ENCODE data around the gene C17orf100. TPM values are rescaled to one million over a fixed set of nuclear protein-coding genes. Genes with fewer than 3 reads are reported as not detected.
"Not testable (repeated sequence)": the region's sequence is repeated elsewhere in the genome, so short reads cannot be mapped to it uniquely, and the experiment has no call there.

The C17orf100 gene
- total RNA-seq, 1 experiment from 2014 or later = 0.70 TPM

GRCh38 chr17:6661464-6661848, 9.9 kb downstream of the C17orf100 start:
- Histone ChIP-seq H2AFZ (ENCODE audit: low read length) (no peak overlapping the region), H3K79me2 (ENCODE audit: insufficient read depth, low read length) (no peaks in the 10 kb centered on the region), H3K18ac (ENCODE audit: insufficient read length, low read depth, low read length) (no peak overlapping the region), H2AK5ac (ENCODE audit: insufficient read length, low read length) (no peak overlapping the region), H2BK5ac (ENCODE audit: insufficient read length, low read length) (no peak overlapping the region), H3K23me2 (ENCODE audit: insufficient read length, low read depth, low read length, poor library complexity, severe bottlenecking) (no peaks in the 10 kb centered on the region), H3K9ac (ENCODE audit: extremely low read depth, insufficient read length, low read length) (no peak overlapping the region), H2BK20ac (ENCODE audit: low read depth, low read length, poor library complexity, severe bottlenecking) (no peak overlapping the region), H3T11ph (ENCODE audit: low read length) (no peak overlapping the region), H2BK15ac (ENCODE audit: low read depth, low read length) (no peak overlapping the region), H3K23ac (ENCODE audit: insufficient read length, low read depth, low read length) (no peak overlapping the region), H3K4me1 (ENCODE audit: insufficient read depth, low read length) (no peaks in the 10 kb centered on the region), H3K79me1 (ENCODE audit: insufficient read depth, low read depth, low read length, poor library complexity, severe bottlenecking) (no peaks in the 10 kb centered on the region), H3K4ac (ENCODE audit: low read depth, low read length) (no peak overlapping the region), H2BK12ac (ENCODE audit: insufficient read length, low read depth, low read length) (no peak overlapping the region), H2BK120ac (ENCODE audit: low read depth, low read length, poor library complexity, severe bottlenecking) (no peak overlapping the region), H3K9me3 (ENCODE audit: control insufficient read depth, low read depth, low read length) (no peaks in the 10 kb centered on the region), H4K8ac (replicated peaks; ENCODE audit: insufficient read length, low read depth, low read length) (no peak overlapping the region), H4K91ac (ENCODE audit: insufficient read length, low read depth, low read length) (no peak overlapping the region), H3K27ac (ENCODE audit: insufficient read length, low read depth, low read length) (no peak overlapping the region), H3K14ac (ENCODE audit: insufficient read depth, low read length) (no peak overlapping the region), H4K20me1 (ENCODE audit: control insufficient read depth, insufficient read depth, insufficient read length) (no peaks in the 10 kb centered on the region), H3K56ac (ENCODE audit: insufficient read length, low read depth, low read length) (no peak overlapping the region), H3K27me3 (ENCODE audit: insufficient read depth, low read length) (peaks cover 4% of the 10 kb centered on the region; the same call in 1 of the 2 replicates), H4K5ac (ENCODE audit: insufficient read length, low read depth, low read length) (no peak overlapping the region), H3K4me2 (ENCODE audit: insufficient read depth, insufficient read length, low read length) (no peak overlapping the region)
- H3K27ac Mint-ChIP-seq = no peak overlapping the region
- peaks cover 0 to 1% (median 0%) of the 10 kb centered on the region in 3 experiments; a peak in 1 of 7 replicates for H3K36me3 Mint-ChIP-seq (ENCODE audit: insufficient read depth in 1 of 3, low read depth in 3 of 3)
- DNase-seq = peak; percentile 18
- H3K9me3 Mint-ChIP-seq = no peaks in the 10 kb centered on the region; a peak in 2 of 5 replicates
- WGBS (ENCODE audit: extremely low coverage, insufficient read length, low lambda C conversion rate) = no CpG with 5 or more reads among the region's 2 CpGs
- no peak for TF ChIP-seq CTCF (conservative IDR thresholded peaks at IDR 0.05)
- H3K4me3 Mint-ChIP-seq = no peak overlapping the region
- H3K4me1 Mint-ChIP-seq = peaks cover 7% of the 10 kb centered on the region in 2 experiments
- peaks cover 78% of the 10 kb centered on the region for H3K27me3 Mint-ChIP-seq (ENCODE audit: low read depth)

DNA sequence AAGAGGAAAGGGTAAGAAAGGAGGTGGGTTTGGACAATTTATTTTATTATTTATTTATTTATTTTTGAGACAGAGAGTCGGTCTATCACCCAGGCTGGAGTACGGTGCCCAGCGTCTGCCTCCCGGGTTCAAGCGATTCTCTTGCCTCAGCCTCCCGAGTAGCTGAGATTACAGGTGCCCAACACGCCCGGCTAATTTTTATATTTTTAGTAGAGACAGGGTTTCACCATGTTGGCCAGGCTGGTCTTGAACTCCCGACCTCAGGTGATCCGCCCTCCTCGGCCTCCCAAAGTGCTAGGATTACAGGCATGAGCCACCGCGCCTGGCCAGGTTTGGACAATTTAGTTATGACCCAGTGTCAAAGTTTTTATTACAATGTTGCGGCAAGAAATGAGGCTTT, 11.6 kb downstream of the C17orf100 start:
- not testable (repeated sequence) for H2BK5ac ChIP-seq (ENCODE audit: insufficient read length, low read length); H3K4ac ChIP-seq (ENCODE audit: low read depth, low read length); H3K23ac ChIP-seq (ENCODE audit: insufficient read length, low read depth, low read length); H3K79me1 ChIP-seq (ENCODE audit: insufficient read depth, low read depth, low read length, poor library complexity, severe bottlenecking); H3K14ac ChIP-seq (ENCODE audit: insufficient read depth, low read length); H3K27ac Mint-ChIP-seq; H3K18ac ChIP-seq (ENCODE audit: insufficient read length, low read depth, low read length); H3K9me3 Mint-ChIP-seq; H2BK120ac ChIP-seq (ENCODE audit: low read depth, low read length, poor library complexity, severe bottlenecking); H3K27me3 ChIP-seq (ENCODE audit: insufficient read depth, low read length); H4K20me1 ChIP-seq (ENCODE audit: control insufficient read depth, insufficient read depth, insufficient read length); H2AFZ ChIP-seq (ENCODE audit: low read length); H3K36me3 Mint-ChIP-seq (ENCODE audit: insufficient read depth in 1 of 3, low read depth in 3 of 3); H3K56ac ChIP-seq (ENCODE audit: insufficient read length, low read depth, low read length); H2BK12ac ChIP-seq (ENCODE audit: insufficient read length, low read depth, low read length); H3K4me2 ChIP-seq (ENCODE audit: insufficient read depth, insufficient read length, low read length); H3K4me3 Mint-ChIP-seq; H4K8ac ChIP-seq (replicated peaks; ENCODE audit: insufficient read length, low read depth, low read length); H2BK20ac ChIP-seq (ENCODE audit: low read depth, low read length, poor library complexity, severe bottlenecking); H3K4me1 Mint-ChIP-seq; H3K9me3 ChIP-seq (ENCODE audit: control insufficient read depth, low read depth, low read length); H3K4me1 ChIP-seq (ENCODE audit: insufficient read depth, low read length); H3T11ph ChIP-seq (ENCODE audit: low read length); H2AK5ac ChIP-seq (ENCODE audit: insufficient read length, low read length); H3K27ac ChIP-seq (ENCODE audit: insufficient read length, low read depth, low read length); DNase-seq; H2BK15ac ChIP-seq (ENCODE audit: low read depth, low read length); H3K23me2 ChIP-seq (ENCODE audit: insufficient read length, low read depth, low read length, poor library complexity, severe bottlenecking); H3K9ac ChIP-seq (ENCODE audit: extremely low read depth, insufficient read length, low read length); H4K91ac ChIP-seq (ENCODE audit: insufficient read length, low read depth, low read length); H4K5ac ChIP-seq (ENCODE audit: insufficient read length, low read depth, low read length); H3K79me2 ChIP-seq (ENCODE audit: insufficient read depth, low read length)
- peaks cover 80% of the 10 kb centered on the region for H3K27me3 Mint-ChIP-seq (ENCODE audit: low read depth)
- no CpG with 5 or more reads among the region's 14 CpGs for whole genome bisulfite sequencing (ENCODE audit: extremely low coverage, insufficient read length, low lambda C conversion rate)

All from H9 (cell line).